A549 (cell line): ENCODE data around the gene VPS13D.

ENCODE experiments used
- CTCF ChIP-seq: fragments of >200 bp; sonication (Bioruptor Twin); formaldehyde crosslinking; IDR thresholded peaks from 3 replicates; pipeline ENCODE4 v1.5.1; 2016
- HMGXB4 ChIP-seq: fragments of 250-450 bp; sonication (Bioruptor Pico); IDR thresholded peaks from 2 replicates; pipeline ENCODE4 v1.5.0; 2021; ENCODE audit warnings: mild to moderate bottlenecking, moderate library complexity, borderline replicate concordance
- POLR2A ChIP-seq: IDR thresholded peaks from 2 replicates; pipeline ENCODE4 v1.6.1; 2012; ENCODE audit warnings: mild to moderate bottlenecking, low read length
- RFX5 ChIP-seq: fragments of 450-650 bp; IDR thresholded peaks from 2 replicates; pipeline ENCODE4 v1.7.1; 2014; ENCODE audit warnings: antibody characterized with exemption, mild to moderate bottlenecking, moderate library complexity

GRCh38 chr1:12276225-12276624, 46.4 kb downstream of the VPS13D start:
- TF ChIP-seq CTCF, result peak; percentile 35; the same call in 2 of the 3 replicates
- TF ChIP-seq POLR2A, result no peak
- no peak for TF ChIP-seq HMGXB4
- no peak for TF ChIP-seq RFX5
